Immature natural killer cell (primary cell): Measurements from ENCODE around the gene EDN1. TPM values are rescaled to one million over a fixed set of nuclear protein-coding genes. Genes with fewer than 3 reads are reported as not detected.

Experiments
- DNase-seq, 3 donors: peaks; one replicate each; pipeline ENCODE4 v3.0.0; 2022; ENCODE audit warnings: mixed read lengths in 1 of 3
- H3K27ac Mint-ChIP-seq, 6 donors: one replicate each; pipeline ENCODE4 v1.8.0; 2020; ENCODE audit warnings: mixed read lengths in 6 of 6, mild to moderate bottlenecking in 5 of 6, inconsistent platforms in 4 of 6, moderate library complexity in 3 of 6
- H3K27me3 Mint-ChIP-seq, 3 donors: one replicate each; pipeline ENCODE4 v1.8.0; 2020 to 2021; ENCODE audit warnings: low read depth in 3 of 3, mild to moderate bottlenecking in 3 of 3, mixed read lengths in 3 of 3, moderate library complexity in 3 of 3, inconsistent platforms in 1 of 3
- H3K36me3 Mint-ChIP-seq, 3 donors: one replicate each; pipeline ENCODE4 v1.8.0; 2020; ENCODE audit warnings: mixed read lengths in 3 of 3, inconsistent platforms in 2 of 3, mild to moderate bottlenecking in 2 of 3
- H3K4me1 Mint-ChIP-seq, 2 donors: one replicate each; pipeline ENCODE4 v1.8.0; 2020; ENCODE audit warnings: inconsistent platforms in 2 of 2, mild to moderate bottlenecking in 2 of 2, mixed read lengths in 2 of 2, moderate library complexity in 1 of 2
- H3K4me3 Mint-ChIP-seq, 5 donors: one replicate each; pipeline ENCODE4 v1.8.0; 2020; ENCODE audit warnings: mild to moderate bottlenecking in 5 of 5, mixed read lengths in 5 of 5, inconsistent platforms in 3 of 5, moderate library complexity in 3 of 5
- H3K9me3 Mint-ChIP-seq, 6 donors: one replicate each; pipeline ENCODE4 v1.8.0; 2020; ENCODE audit warnings: mild to moderate bottlenecking in 6 of 6, mixed read lengths in 6 of 6, inconsistent platforms in 4 of 6, moderate library complexity in 3 of 6
- polyA plus RNA-seq, 3 donors: library from polyadenylated mRNA; unstranded; fragments of 300-500 nt; fragmentation: Illumina TruSeq; gene quantifications; one replicate each; pipeline ENCODE4 v1.2.3, GENCODE V29; 2021

EDN1 gene
- polyA plus RNA-seq, 3 donors from 2014 or later: not detected

- Mint-ChIP-seq H3K27me3 (peaks cover 2 to 5% (median 4%) of the 10 kb centered on the region in 3 donors), H3K9me3 (no peaks in the 10 kb centered on the region), H3K27ac (no peak overlapping the region), H3K4me3 (no peak overlapping the region), H3K4me1 (no peaks in the 10 kb centered on the region), H3K36me3 (no peaks in the 10 kb centered on the region)
- no peak for DNase-seq
Observed at GRCh38 chr6:12261502-12261901, 28.7 kb upstream of the EDN1 start.

GRCh38 chr6:12262236-12263061, 27.7 kb upstream of the EDN1 start:
- Mint-ChIP-seq H3K4me3 (no peak overlapping the region), H3K27ac (no peak overlapping the region), H3K27me3 (peaks cover 2 to 5% (median 4%) of the 10 kb centered on the region in 3 donors), H3K36me3 (no peaks in the 10 kb centered on the region), H3K4me1 (no peaks in the 10 kb centered on the region), H3K9me3 (no peaks in the 10 kb centered on the region)
- no peak for DNase-seq

GRCh38 chr6:12263403-12263802, 26.8 kb upstream of the EDN1 start:
- no peak overlapping the region for H3K27ac Mint-ChIP-seq

GRCh38 chr6:12264671-12265070, 25.5 kb upstream of the EDN1 start:
- H3K9me3 Mint-ChIP-seq: no peaks in the 10 kb centered on the region
- H3K4me3 Mint-ChIP-seq: no peak overlapping the region
- H3K36me3 Mint-ChIP-seq: no peaks in the 10 kb centered on the region
- no peak overlapping the region for H3K27ac Mint-ChIP-seq
- no peaks in the 10 kb centered on the region for H3K4me1 Mint-ChIP-seq
- H3K27me3 Mint-ChIP-seq: peaks cover 5% of the 10 kb centered on the region in 3 donors
- no peak for DNase-seq

More at GRCh38 chr6:12263403-12263802, 26.8 kb upstream of the EDN1 start:
- Mint-ChIP-seq H3K4me3 (no peak overlapping the region), H3K9me3 (no peaks in the 10 kb centered on the region), H3K4me1 (no peaks in the 10 kb centered on the region), H3K36me3 (no peaks in the 10 kb centered on the region), H3K27me3 (peaks cover 2 to 5% (median 5%) of the 10 kb centered on the region in 3 donors)
- no peak for DNase-seq

GRCh38 chr6:12265296-12265695, 24.9 kb upstream of the EDN1 start:
- Mint-ChIP-seq H3K4me1 (no peaks in the 10 kb centered on the region), H3K9me3 (no peaks in the 10 kb centered on the region)

GRCh38 chr6:12265791-12266190, 24.4 kb upstream of the EDN1 start:
- Mint-ChIP-seq H3K27ac (no peak overlapping the region), H3K4me3 (no peak overlapping the region), H3K9me3 (no peaks in the 10 kb centered on the region), H3K4me1 (peaks cover 0 to 3% of the 10 kb centered on the region in 2 donors), H3K36me3 (no peaks in the 10 kb centered on the region), H3K27me3 (peaks cover 0 to 5% (median 2%) of the 10 kb centered on the region in 3 donors)
- no peak for DNase-seq

More at GRCh38 chr6:12265296-12265695, 24.9 kb upstream of the EDN1 start:
- no peak for DNase-seq
- H3K36me3 Mint-ChIP-seq: no peaks in the 10 kb centered on the region
- H3K27ac Mint-ChIP-seq: no peak overlapping the region
- peaks cover 4 to 5% (median 4%) of the 10 kb centered on the region in 3 donors for H3K27me3 Mint-ChIP-seq
- no peak overlapping the region for H3K4me3 Mint-ChIP-seq

- H3K9me3 Mint-ChIP-seq: peaks cover 0 to 4% (median 0%) of the 10 kb centered on the region in 6 donors
Observed at GRCh38 chr6:12266571-12266970, 23.6 kb upstream of the EDN1 start.

GRCh38 chr6:12269110-12269509, 21.1 kb upstream of the EDN1 start:
- Mint-ChIP-seq H3K4me3 (no peak overlapping the region), H3K27me3 (peaks cover 0 to 5% (median 2%) of the 10 kb centered on the region in 3 donors), H3K9me3 (peaks cover 3 to 13% (median 5%) of the 10 kb centered on the region in 6 donors), H3K36me3 (peaks cover 0 to 8% (median 4%) of the 10 kb centered on the region in 3 donors), H3K4me1 (peaks cover 0 to 9% of the 10 kb centered on the region in 2 donors), H3K27ac (no peak overlapping the region)
- DNase-seq: no peak

More at GRCh38 chr6:12266571-12266970, 23.6 kb upstream of the EDN1 start:
- Mint-ChIP-seq H3K4me3 (no peak overlapping the region), H3K4me1 (peaks cover 0 to 9% of the 10 kb centered on the region in 2 donors), H3K27ac (no peak overlapping the region), H3K27me3 (peaks cover 0 to 5% (median 2%) of the 10 kb centered on the region in 3 donors), H3K36me3 (no peaks in the 10 kb centered on the region)
- DNase-seq: no peak

GRCh38 chr6:12270551-12271230, 19.5 kb upstream of the EDN1 start:
- Mint-ChIP-seq H3K27me3 (peaks cover 0 to 7% (median 2%) of the 10 kb centered on the region in 3 donors), H3K4me1 (peaks cover 0 to 9% of the 10 kb centered on the region in 2 donors), H3K27ac (peak overlapping the region in 1 of 6 donors; percentile 13), H3K9me3 (peaks cover 3 to 13% (median 5%) of the 10 kb centered on the region in 6 donors), H3K36me3 (peaks cover 0 to 8% (median 4%) of the 10 kb centered on the region in 3 donors), H3K4me3 (peak overlapping the region in 4 of 5 donors; percentile 1 to 47 (median 34))
- DNase-seq: no peak

- no peak overlapping the region for H3K27ac Mint-ChIP-seq
- H3K4me3 Mint-ChIP-seq: no peak overlapping the region
- H3K9me3 Mint-ChIP-seq: peaks cover 3 to 13% (median 5%) of the 10 kb centered on the region in 6 donors
- peaks cover 2 to 5% (median 4%) of the 10 kb centered on the region in 3 donors for H3K27me3 Mint-ChIP-seq
- H3K36me3 Mint-ChIP-seq: peaks cover 0 to 8% (median 4%) of the 10 kb centered on the region in 3 donors
- H3K4me1 Mint-ChIP-seq: peaks cover 0 to 9% of the 10 kb centered on the region in 2 donors
- DNase-seq: no peak
Observed at GRCh38 chr6:12271594-12271993, 18.6 kb upstream of the EDN1 start.

- H3K4me1 Mint-ChIP-seq: peaks cover 0 to 9% of the 10 kb centered on the region in 2 donors
- H3K9me3 Mint-ChIP-seq: peaks cover 3 to 13% (median 5%) of the 10 kb centered on the region in 6 donors
- no peak overlapping the region for H3K4me3 Mint-ChIP-seq
- peaks cover 2 to 5% (median 4%) of the 10 kb centered on the region in 3 donors for H3K27me3 Mint-ChIP-seq
- DNase-seq: no peak
- H3K36me3 Mint-ChIP-seq: peaks cover 0 to 8% (median 4%) of the 10 kb centered on the region in 3 donors
- no peak overlapping the region for H3K27ac Mint-ChIP-seq
Observed at GRCh38 chr6:12271997-12272396, 18.2 kb upstream of the EDN1 start.

GRCh38 chr6:12275107-12275506, 15.1 kb upstream of the EDN1 start:
- Mint-ChIP-seq H3K4me3 (no peak overlapping the region), H3K27ac (no peak overlapping the region), H3K27me3 (peaks cover 0 to 6% (median 4%) of the 10 kb centered on the region in 3 donors), H3K36me3 (peaks cover 0 to 8% (median 4%) of the 10 kb centered on the region in 3 donors), H3K9me3 (peaks cover 3 to 13% (median 5%) of the 10 kb centered on the region in 6 donors), H3K4me1 (peaks cover 3 to 21% of the 10 kb centered on the region in 2 donors)
- no peak for DNase-seq

GRCh38 chr6:12276930-12277315, 13.2 kb upstream of the EDN1 start:
- no peak for DNase-seq
- peaks cover 0 to 6% (median 4%) of the 10 kb centered on the region in 3 donors for H3K27me3 Mint-ChIP-seq
- no peak overlapping the region for H3K27ac Mint-ChIP-seq
- H3K36me3 Mint-ChIP-seq: peaks cover 0 to 7% (median 3%) of the 10 kb centered on the region in 3 donors
- no peak overlapping the region for H3K4me3 Mint-ChIP-seq
- peaks cover 3 to 12% of the 10 kb centered on the region in 2 donors for H3K4me1 Mint-ChIP-seq
- H3K9me3 Mint-ChIP-seq: peaks cover 0 to 9% (median 3%) of the 10 kb centered on the region in 6 donors

GRCh38 chr6:12277386-12277785, 12.8 kb upstream of the EDN1 start:
- H3K27me3 Mint-ChIP-seq: peaks cover 0 to 6% (median 4%) of the 10 kb centered on the region in 3 donors
- no peak overlapping the region for H3K27ac Mint-ChIP-seq
- H3K9me3 Mint-ChIP-seq: peaks cover 0 to 6% (median 0%) of the 10 kb centered on the region in 6 donors
- no peak overlapping the region for H3K4me3 Mint-ChIP-seq
- H3K36me3 Mint-ChIP-seq: peaks cover 0 to 4% (median 0%) of the 10 kb centered on the region in 3 donors
- no peak for DNase-seq
- peaks cover 3 to 12% of the 10 kb centered on the region in 2 donors for H3K4me1 Mint-ChIP-seq
